Sciatic nerve (tissue), 2 donors: ENCODE results near the gene SLC9C2. TPM values are rescaled to one million over a fixed set of nuclear protein-coding genes. Genes with fewer than 3 reads are reported as not detected.
"Not testable (repeated sequence)": the region's sequence is repeated elsewhere in the genome, so short reads cannot be mapped to it uniquely, and the experiment has no call there.

Source experiments
- ATAC-seq: fragments of 200-7000 bp; cut with Tn5 transposase; one replicate; pipeline ENCODE4 v1.9.1; 2020; ENCODE audit warnings: mild to moderate bottlenecking, moderate library complexity
- DNase-seq: peaks from one replicate; pipeline ENCODE4 v3.0.0-alpha.2; 2020; ENCODE audit warnings: low spot score
- intact Hi-C: fragments of 100-400 bp; cut with DNase I; formaldehyde crosslinking; loops from one replicate; pipeline ENCODE4 v1.14.2; 2022
- total RNA-seq: library from RNA; stranded (reverse); fragmentation: NEBNext Ultra II Directional; extraction: Animal tissue kit (Norgen Biotek cat#: 25700); gene quantifications from one replicate; pipeline ENCODE4 v1.2.1, GENCODE V29; 2021
- donor health status: DM: no; HTN: no; CAD: no.
- donor health status: DM: no; HTN: no; CAD: no.

SLC9C2 gene
- not detected for total RNA-seq

DNA sequence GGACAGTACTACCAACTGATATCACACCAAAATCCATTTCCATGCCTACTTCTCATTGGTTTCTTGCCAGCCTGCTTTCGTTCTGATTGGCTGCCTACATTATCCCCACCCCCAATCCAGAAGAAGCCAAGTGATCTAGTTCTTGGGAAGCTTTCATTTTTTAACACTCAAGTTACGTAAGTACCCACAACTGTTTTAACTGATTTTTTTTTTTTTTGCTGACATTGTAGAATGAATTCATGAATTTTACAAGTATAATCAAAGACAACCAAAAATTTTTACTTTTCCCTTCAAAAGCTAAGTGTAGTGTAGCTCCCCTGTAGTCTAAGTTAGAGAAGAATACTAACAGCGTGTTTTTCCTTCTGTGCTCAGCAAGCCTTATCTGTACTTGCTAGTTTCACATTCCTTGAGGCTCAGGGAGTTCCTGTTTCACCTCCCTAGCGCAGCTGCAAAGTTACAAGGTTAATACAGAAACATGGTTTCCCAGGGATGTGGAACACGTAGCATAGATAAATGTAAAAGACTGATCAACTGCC, at the start of gene SLC9C2:
Gene SLC9C2, minus strand, starts transcription at position 17 of the 536 bp plus-strand sequence. CDS start 1,296 bp downstream, outside the sequence.
- intact Hi-C loops, result no loop called here
- ATAC-seq, result peak; percentile 53
- DNase-seq, result no peak

- intact Hi-C loops, result no loop called here
- DNase-seq, result no peak
- no peak for ATAC-seq
Measured at GRCh38 chr1:173648880-173649605, 46.2 kb upstream of the SLC9C2 start.

DNA sequence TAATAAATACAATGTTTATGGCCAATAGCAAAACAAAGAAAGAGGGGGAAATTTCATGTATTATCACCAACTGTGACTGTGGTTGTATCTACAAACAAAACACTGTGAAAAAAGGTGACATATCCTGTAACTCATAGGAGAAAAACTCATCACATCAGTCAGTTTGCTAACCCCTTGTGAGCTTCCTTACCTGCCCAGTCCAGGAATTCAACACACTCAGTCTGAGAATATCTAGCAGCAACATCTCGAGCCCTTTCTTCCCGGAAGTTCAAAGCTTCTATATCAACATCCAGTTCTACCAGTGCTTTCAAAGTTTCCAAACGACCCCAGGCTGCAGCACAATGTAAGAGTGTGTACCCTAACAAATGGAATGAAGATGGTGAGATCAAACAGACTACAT, 43.8 kb upstream of the SLC9C2 start:
- intact Hi-C loops, result no loop called here
- ATAC-seq (no peak), DNase-seq (no peak)

GRCh38 chr1:173642450-173643139, 39.7 kb upstream of the SLC9C2 start:
- intact Hi-C loops, DNase-seq, ATAC-seq: not testable (repeated sequence)

GRCh38 chr1:173639102-173639501, 36.2 kb upstream of the SLC9C2 start:
- ATAC-seq (no peak), DNase-seq (no peak)
- intact Hi-C loops, result no loop called here

- no peak for ATAC-seq
- intact Hi-C loops, result no loop called here
- no peak for DNase-seq
Measured at GRCh38 chr1:173638043-173639021, 35.5 kb upstream of the SLC9C2 start.

DNA sequence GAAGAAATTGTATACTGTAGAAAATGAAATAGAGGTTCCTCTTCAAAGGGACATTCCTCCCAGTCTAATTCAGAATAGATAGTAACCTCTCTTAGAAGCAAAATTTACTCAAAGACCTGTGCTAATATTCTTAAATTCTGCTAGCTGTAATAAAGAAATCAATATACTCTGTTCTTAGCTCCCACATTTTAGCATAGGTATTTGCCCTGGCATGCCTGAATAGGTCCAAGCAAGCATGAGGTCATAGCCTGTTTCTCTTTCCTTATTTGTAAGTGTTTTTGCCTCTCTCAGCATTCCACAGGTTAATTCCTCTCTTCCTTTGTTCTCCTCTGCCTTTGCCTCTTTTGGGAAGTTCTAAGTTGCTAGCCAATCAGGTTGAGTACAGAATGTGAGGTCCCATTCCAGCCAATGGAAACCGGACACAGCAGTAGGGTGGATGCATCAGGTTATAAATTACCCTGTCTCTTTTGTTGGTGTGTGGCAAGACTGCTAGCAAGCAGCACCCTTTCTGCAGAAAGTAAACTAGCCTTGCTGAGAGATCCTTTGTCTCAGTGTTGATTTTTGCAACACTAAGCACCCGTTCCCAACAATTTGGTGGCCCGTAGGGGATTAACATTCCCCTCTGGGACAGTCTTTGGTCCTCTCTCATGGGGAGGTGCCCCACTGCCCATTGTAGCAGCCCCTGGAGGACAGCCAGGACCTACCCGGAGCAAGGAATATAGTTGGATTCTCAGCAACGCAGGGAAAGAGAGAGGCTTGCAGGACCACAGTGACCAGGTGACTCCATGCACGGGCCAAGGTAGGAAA, 34.6 kb upstream of the SLC9C2 start:
- DNase-seq, ATAC-seq, intact Hi-C loops: not testable (repeated sequence)

GRCh38 chr1:173635116-173635515, 32.2 kb upstream of the SLC9C2 start, which contains the start of gene TEX50:
TSS of gene TEX50 (plus strand) at chr1:173635338. CDS start at chr1:173635522, 184 bp downstream.
- intact Hi-C loops, result no loop called here
- ATAC-seq, result no peak
- DNase-seq, result no peak

GRCh38 chr1:173628888-173629287, 26.0 kb upstream of the SLC9C2 start:
- intact Hi-C loops, result no loop called here
- ATAC-seq (no peak), DNase-seq (no peak)

- DNase-seq, result no peak
- intact Hi-C loops, result no loop called here
- ATAC-seq, result no peak
Measured at GRCh38 chr1:173627269-173627668, 24.4 kb upstream of the SLC9C2 start.

DNA sequence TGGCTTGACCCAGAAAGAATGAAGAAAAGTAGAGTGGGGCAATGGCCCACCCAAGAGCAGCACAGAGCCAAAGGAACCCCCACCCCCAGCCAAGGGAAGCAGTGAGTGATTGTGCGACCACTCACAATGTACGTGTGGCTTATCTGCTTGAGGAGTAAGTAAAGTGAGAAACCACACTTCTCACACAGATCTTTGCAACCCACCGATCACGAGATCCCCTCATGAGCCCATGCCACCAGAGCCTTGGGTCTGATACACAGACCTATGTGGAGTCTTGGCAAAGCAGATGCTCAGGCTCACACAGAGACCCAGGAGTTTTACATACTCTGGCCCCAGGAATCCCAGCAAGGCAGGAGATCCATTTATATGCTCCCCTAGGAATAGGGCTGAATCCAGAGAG, 14.0 kb upstream of the SLC9C2 start:
- DNase-seq (no peak), ATAC-seq (no peak)
- intact Hi-C loops, result no loop called here

GRCh38 chr1:173613086-173613485, 10.2 kb upstream of the SLC9C2 start:
- ATAC-seq, DNase-seq, intact Hi-C loops: not testable (repeated sequence)

- ATAC-seq (no peak), DNase-seq (no peak)
- intact Hi-C loops, result no loop called here
Measured at GRCh38 chr1:173608503-173609216, 5.8 kb upstream of the SLC9C2 start.

- DNase-seq, result no peak
- ATAC-seq, result no peak
- intact Hi-C loops, result no loop called here
Measured at GRCh38 chr1:173601588-173601987, 1.3 kb downstream of the SLC9C2 start.

DNA sequence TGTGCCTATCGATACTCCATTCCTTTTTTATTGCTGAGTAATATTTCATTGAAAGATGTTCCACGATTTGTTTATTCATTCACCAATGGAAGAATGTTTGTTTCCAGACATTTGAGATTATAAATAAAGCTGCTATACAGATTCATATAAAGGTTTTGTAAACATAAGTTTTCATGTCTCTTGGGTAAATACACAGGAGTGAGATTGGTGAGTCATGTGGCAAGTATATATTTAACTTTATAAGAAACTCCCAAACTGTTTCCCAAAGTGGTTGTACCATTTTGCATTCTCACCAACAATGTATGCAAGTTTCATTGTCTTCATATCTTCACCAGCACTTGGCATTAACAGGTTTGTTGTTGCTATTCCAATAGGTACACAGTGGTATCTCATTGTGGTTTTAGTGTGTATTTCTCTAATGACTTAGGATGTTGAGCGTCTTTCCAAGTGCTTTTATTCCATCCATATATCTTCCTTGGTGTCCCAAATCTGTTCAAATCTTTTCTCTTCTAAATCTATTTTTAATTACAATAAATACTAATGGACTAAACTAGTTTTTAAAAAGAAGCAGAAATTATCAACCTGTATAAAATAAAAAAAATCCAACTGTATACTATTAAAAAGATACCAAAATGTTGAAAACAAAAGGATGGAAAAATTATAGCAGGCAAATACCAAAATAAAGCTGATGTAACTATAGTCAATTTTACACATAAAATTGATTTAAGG, 6.6 kb downstream of the SLC9C2 start:
- no peak for ATAC-seq
- DNase-seq, result no peak
- intact Hi-C loops, result no loop called here

DNA sequence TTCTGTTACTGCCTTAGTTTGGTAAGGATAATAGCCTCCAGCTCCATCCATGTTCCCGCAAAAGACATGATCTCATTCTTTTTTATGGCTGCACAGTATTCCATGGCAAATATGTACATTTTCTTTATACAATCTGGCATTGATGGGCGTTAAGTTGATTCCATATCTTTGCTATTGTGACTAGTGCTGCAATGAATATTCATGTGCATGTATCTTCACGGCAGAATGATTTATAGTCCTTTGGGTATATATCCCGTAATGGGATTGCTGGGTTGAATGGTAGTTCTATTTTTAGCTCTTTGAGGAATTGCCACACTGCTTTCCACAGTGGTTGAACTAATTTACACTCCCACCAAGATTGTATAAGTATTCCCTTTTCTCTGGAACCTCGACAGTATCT, 11.7 kb downstream of the SLC9C2 start:
- ATAC-seq, intact Hi-C loops, DNase-seq: not testable (repeated sequence)

DNA sequence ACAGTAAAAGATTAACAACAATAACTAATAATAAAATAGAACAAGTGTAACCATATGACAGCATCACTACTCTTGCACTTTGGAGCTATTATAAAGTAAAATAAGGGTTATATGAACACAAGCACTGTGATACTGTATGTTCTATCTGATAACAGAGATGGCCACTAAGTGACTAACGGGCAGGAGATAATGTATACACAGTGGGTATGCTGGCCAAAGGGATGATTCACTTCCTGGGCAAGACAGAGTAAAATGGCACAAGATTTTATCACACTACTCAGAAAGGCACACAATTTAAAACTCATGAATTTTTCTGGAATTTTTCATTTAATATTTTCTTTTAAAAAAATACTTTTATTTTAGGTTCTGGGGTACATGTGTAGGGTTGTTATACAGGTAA, 12.3 kb downstream of the SLC9C2 start:
- intact Hi-C loops, result no loop called here
- DNase-seq (no peak), ATAC-seq (no peak)
